Measurements from ENCODE around the gene ERG28.

Gene ERG28

GRCh38 chr14:75661499-75661814, 781 bp upstream of the ERG28 start:
- in situ Hi-C loops (cut with MboI; ENCODE audit: low sequenced_read_pairs), result no loop called here

- in situ Hi-C loops (cut with MboI; ENCODE audit: low sequenced_read_pairs), result no loop called here
These were observed 442 bp downstream of the ERG28 start for GRCh38 chr14:75660238-75660629.

GRCh38 chr14:75658957-75659356, 1.7 kb downstream of the ERG28 start:
- in situ Hi-C loops (cut with MboI; ENCODE audit: low sequenced_read_pairs), result no loop called here

- in situ Hi-C loops (cut with MboI; ENCODE audit: low sequenced_read_pairs), result no loop called here
These were observed 3.3 kb downstream of the ERG28 start for GRCh38 chr14:75657331-75657730.

- in situ Hi-C loops (cut with MboI; ENCODE audit: low sequenced_read_pairs), result no loop called here
These were observed 5.4 kb downstream of the ERG28 start for GRCh38 chr14:75655235-75655634.

- in situ Hi-C loops (cut with MboI; ENCODE audit: low sequenced_read_pairs), result no loop called here
These were observed 6.4 kb downstream of the ERG28 start for GRCh38 chr14:75654127-75654732.

- in situ Hi-C loops (cut with MboI; ENCODE audit: low sequenced_read_pairs), result no loop called here
These were observed 7.1 kb downstream of the ERG28 start for GRCh38 chr14:75653563-75653962.

- in situ Hi-C loops (cut with MboI; ENCODE audit: low sequenced_read_pairs), result no loop called here
These were observed 10.2 kb downstream of the ERG28 start for GRCh38 chr14:75650253-75651058.

- in situ Hi-C loops (cut with MboI; ENCODE audit: low sequenced_read_pairs), result loop anchor here (10.0 kb wide), 1 partner anchor 55 kb away; no protein-coding TSS in a partner anchor
These were observed 10.9 kb downstream of the ERG28 start for GRCh38 chr14:75649773-75650172.

GRCh38 chr14:75649337-75649736, 11.3 kb downstream of the ERG28 start:
- in situ Hi-C loops (cut with MboI; ENCODE audit: low sequenced_read_pairs), result loop anchor here (10.0 kb wide), 1 partner anchor 55 kb away; no protein-coding TSS in a partner anchor

GRCh38 chr14:75648066-75648838, 12.4 kb downstream of the ERG28 start:
- in situ Hi-C loops (cut with MboI; ENCODE audit: low sequenced_read_pairs), result loop anchor here (10.0 kb wide), 1 partner anchor 53 kb away; no protein-coding TSS in a partner anchor

- in situ Hi-C loops (cut with MboI; ENCODE audit: low sequenced_read_pairs), result loop anchor here (10.0 kb wide), 1 partner anchor 53 kb away; no protein-coding TSS in a partner anchor
These were observed 13.0 kb downstream of the ERG28 start for GRCh38 chr14:75647640-75648039.

- in situ Hi-C loops (cut with MboI; ENCODE audit: low sequenced_read_pairs), result loop anchor here (10.0 kb wide), 1 partner anchor 52 kb away; no protein-coding TSS in a partner anchor
These were observed 13.9 kb downstream of the ERG28 start for GRCh38 chr14:75646762-75647161.

- in situ Hi-C loops (cut with MboI; ENCODE audit: low sequenced_read_pairs), result loop anchor here (10.0 kb wide), 1 partner anchor 50 kb away; no protein-coding TSS in a partner anchor
These were observed 15.6 kb downstream of the ERG28 start for GRCh38 chr14:75645056-75645455.

- in situ Hi-C loops (cut with MboI; ENCODE audit: low sequenced_read_pairs), result loop anchor here (10.0 kb wide), 1 partner anchor 49 kb away; no protein-coding TSS in a partner anchor
These were observed 16.7 kb downstream of the ERG28 start for GRCh38 chr14:75643985-75644384.

- in situ Hi-C loops (cut with MboI; ENCODE audit: low sequenced_read_pairs), result loop anchor here (10.0 kb wide), 1 partner anchor 46 kb away; no protein-coding TSS in a partner anchor
These were observed 19.8 kb downstream of the ERG28 start for GRCh38 chr14:75640876-75641275.

- in situ Hi-C loops (cut with MboI; ENCODE audit: low sequenced_read_pairs), result no loop called here
These were observed 24.5 kb downstream of the ERG28 start for GRCh38 chr14:75636100-75636692.

GRCh38 chr14:75634848-75635247, 25.8 kb downstream of the ERG28 start:
- in situ Hi-C loops (cut with MboI; ENCODE audit: low sequenced_read_pairs), result no loop called here

- in situ Hi-C loops (cut with MboI; ENCODE audit: low sequenced_read_pairs), result no loop called here
These were observed 29.2 kb downstream of the ERG28 start for GRCh38 chr14:75631453-75631831.

- in situ Hi-C loops (cut with MboI; ENCODE audit: low sequenced_read_pairs), result no loop called here
These were observed 29.8 kb downstream of the ERG28 start for GRCh38 chr14:75630695-75631452.

Measured in HL-60/S4 (cell line).